Adrenal gland (tissue), 5 donors: ENCODE data around the gene STAT1.

Experiments
- POLR2A ChIP-seq, 2 donors: fragments of 450-650 bp; IDR thresholded peaks; one replicate each; pipeline ENCODE4 v1.6.1; 2017; ENCODE audit warnings: antibody characterized with exemption in 2 of 2, mild to moderate bottlenecking in 2 of 2, moderate library complexity in 1 of 2
- TF ChIP-seq, protein P1 (sequence below), 6 experiments: fragments of 450-650 bp in 4 of 6; fragments of 200-600 bp in 2 of 6; sonication (generic) in 1 of 6; IDR thresholded peaks; 1 replicate in 5 of 6; 2 replicates in 1 of 6; pipeline versions ENCODE4 v1.5.1 to v1.8.0; 2016 to 2021; ENCODE audit warnings: antibody characterized with exemption in 6 of 6, mild to moderate bottlenecking in 2 of 6, moderate library complexity in 1 of 6
- donor health status: DM: no; HTN: no; CAD: no.

GRCh38 chr2:190953257-190953656 lies 60.7 kb downstream of the STAT1 start:
- TF ChIP-seq, protein P1, sequence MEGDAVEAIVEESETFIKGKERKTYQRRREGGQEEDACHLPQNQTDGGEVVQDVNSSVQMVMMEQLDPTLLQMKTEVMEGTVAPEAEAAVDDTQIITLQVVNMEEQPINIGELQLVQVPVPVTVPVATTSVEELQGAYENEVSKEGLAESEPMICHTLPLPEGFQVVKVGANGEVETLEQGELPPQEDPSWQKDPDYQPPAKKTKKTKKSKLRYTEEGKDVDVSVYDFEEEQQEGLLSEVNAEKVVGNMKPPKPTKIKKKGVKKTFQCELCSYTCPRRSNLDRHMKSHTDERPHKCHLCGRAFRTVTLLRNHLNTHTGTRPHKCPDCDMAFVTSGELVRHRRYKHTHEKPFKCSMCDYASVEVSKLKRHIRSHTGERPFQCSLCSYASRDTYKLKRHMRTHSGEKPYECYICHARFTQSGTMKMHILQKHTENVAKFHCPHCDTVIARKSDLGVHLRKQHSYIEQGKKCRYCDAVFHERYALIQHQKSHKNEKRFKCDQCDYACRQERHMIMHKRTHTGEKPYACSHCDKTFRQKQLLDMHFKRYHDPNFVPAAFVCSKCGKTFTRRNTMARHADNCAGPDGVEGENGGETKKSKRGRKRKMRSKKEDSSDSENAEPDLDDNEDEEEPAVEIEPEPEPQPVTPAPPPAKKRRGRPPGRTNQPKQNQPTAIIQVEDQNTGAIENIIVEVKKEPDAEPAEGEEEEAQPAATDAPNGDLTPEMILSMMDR (IDR thresholded peaks at IDR 0.05): no peak
- no peak for TF ChIP-seq POLR2A (IDR thresholded peaks at IDR 0.05)
